GF-D8 (cell line): ENCODE data around the gene ZNF384.

ENCODE experiments used
- DNase-seq: peaks from one replicate; lab custom pipeline; 2025; lab: John Stamatoyannopoulos, UW

ZNF384 gene

DNA sequence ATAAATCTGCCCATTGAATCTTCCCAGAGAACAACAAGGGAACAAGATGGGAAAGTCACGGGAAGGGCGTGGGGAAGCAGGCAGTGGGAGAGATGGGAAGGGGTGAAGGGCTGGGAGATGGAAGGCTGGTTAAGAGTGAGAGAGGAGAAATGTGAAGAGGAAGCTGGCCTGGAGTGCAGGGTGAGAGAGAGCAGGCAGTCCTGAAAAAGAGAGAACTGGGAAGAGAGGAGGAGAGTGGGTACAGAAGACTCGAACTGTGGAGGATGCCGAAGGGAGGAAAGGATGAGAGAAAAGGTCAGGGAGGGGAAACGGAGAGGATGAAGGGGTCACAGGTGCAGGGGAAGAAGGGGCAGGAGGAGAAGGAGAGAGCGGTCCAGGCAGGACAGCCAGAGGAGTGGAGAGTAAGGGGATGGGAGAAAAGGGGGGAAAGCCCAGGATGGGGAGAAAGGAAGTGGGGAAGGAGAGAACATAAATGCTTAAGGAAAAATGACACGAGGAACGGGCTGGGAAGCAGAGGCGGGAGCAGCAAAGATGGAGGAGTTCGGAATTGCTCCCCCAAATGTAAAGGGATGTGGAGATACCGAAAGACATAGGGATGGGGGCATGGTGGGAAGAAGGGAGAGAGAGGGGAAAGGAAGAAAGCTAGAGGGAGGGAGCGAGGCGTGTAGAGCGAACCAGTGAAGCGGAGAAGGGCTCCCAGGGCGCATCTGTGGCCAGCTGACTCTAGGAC, 10.2 kb upstream of the ZNF384 start:
- DNase-seq: no peak

DNA sequence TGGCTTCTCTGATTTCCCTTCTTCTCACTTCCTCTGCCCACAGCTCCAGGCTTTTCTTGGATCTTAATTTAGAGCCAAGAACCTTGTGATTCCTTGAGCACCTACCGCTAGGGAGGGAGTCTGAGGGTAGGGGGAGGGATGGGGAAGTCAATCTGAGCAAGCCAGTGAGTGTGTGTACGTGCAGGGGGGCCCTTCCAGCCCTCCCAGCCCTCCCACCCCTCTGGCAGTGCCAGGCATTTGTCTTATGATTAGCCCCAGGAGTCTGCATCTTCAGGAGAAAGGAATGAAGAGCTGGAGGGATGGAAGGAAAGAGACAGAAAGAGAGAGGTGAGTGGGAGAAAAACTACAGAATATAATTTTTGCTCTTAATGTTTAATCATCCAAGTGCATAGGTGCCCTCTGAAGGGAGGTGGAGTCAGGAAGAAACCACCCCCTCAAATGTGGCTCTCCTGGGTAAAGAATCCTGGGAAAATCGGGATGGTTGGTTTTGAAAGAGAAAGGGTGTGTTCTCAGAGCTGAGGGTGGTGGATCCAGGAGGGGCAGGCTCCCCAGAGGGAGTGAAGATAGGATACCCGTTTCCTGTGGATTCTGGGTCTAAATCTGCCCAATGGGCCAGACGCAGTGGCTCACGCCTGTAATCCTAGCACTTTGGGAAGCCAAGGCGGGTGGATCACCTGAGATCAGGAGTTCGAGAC, 9.3 kb upstream of the ZNF384 start:
- DNase-seq: no peak

DNA sequence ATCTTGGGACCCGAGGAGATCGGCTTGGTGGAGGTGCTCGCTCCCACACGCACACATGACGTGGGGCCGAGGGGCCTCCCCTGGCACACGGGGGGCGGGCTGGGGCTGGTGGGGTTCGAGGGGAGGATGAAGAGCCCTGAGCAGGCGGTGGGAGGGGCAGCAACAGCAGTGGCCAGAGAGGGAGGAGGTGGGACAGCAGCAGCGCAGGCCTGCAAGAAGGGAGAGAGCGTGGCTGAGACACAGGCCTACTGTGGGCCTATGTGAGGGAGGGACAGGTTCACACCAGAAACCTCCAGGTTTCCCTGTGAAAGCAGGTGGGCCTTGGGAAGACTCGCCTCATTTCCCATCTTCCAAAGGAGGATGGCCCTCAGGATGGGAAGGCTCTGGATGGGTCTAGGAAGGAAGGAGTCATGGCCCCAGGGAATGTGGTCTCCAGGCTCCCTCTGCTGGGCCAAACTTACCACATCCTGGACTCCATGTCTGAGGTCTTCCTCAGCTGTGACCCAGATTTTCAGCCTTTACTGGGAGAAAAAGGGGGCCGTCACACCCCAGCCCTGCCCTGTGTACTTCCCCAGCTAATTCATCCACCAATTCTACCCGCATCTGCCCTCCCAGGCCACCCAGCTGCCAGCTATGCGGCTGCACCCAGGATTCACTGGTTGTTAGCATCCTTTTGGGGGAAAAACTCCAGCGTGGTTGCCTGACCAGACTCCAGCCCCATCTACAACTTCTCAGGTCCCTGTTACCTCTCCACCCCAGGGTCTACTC, 8.6 kb upstream of the ZNF384 start:
- DNase-seq: no peak

DNA sequence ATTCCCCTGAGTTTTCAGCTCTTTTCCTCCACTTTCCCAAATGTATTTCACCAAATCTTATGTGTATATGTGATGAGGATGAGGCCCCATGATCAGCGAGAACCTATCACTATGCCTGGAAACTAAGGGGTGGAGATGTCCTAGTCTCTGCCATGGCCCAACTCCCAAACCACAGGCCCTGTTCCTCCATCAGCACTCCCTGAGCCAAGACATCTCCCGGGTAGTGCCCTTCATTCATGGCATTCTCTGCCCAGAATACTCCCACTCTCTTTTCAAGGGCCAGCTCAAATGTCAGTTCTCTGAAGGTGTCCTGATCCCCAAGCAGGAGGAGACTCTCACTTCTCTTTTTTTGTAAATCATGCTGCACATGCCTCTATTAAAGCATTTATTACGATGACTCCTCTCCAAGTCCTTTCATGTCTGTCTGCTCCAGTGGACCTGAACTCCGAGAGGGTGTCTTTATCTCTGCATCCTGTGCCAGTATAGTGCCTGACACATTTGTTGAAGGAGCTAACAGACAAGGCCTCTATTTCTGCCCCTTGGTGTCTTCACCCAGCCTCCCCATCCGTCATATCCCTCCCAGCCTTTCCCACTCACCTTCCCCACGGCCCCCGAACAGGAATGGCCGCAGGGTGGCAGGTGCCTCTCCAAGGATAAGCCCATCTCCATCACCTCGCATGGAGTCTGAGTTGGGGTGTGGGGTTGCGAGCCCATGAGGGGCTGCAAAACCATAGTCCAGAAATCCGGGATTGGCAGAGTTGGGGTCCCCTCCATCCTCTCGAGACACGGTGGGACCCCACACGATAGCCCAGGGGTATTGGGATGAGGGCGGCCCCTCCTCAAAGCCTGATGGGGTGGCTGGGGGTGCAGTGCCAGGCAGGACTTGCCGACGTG, 7.8 kb upstream of the ZNF384 start:
- no peak for DNase-seq

DNA sequence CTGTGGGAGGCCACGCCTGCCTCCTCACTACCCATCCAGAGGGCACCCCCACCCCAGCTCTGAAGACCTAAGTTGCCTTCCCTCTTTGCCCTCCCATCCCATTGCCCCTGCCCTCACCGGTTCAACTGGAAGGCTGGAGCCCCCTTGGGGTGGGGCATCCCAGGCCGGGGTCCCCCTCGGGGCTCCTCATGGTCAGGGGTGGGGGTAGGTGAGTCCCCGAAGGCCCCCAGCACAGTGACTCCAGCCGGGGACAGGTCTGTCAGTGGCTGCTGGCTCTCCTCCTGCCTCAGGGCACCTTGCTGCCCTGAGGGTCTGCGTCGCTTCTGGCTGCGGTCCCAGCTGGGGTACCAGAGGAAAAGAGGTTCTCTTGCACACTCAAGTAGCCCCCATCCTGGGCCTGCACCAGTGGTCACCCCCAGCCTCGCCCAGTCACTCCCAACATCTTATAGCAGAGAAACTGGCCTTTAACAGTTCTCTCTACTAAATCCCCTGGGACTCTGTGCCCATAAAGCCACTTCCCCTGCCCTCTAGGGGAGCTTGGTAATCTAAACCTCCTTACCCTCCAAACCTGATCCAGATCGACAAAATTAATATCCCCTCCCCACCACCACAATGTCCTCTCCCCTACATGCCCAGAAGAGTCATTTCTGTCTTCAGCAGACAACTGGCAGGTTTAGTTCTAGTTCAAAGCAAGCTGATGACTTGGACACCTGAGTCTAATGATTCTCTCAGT, 6.3 kb upstream of the ZNF384 start:
- peak; percentile 11 for DNase-seq

DNA sequence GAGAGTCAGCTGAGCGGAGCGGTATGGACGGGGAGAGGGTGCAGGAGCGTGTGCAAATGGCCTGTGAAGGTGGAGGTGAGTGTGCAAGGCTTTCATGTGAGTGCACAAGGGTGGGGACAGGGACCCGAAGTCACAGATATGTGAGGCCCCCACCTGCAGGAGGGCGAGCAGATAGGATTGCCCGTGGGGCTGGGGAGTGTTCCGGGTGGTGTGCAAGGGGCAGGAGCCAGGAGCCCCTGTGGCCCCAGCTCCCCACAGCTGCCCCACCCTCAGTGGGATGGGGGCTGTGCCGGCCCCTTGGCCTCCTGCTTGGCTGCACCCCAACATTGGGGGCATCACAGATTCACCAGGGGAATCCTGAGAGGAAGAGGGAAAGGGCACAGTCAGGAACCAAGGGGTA, 5.5 kb upstream of the ZNF384 start:
- DNase-seq: no peak

DNA sequence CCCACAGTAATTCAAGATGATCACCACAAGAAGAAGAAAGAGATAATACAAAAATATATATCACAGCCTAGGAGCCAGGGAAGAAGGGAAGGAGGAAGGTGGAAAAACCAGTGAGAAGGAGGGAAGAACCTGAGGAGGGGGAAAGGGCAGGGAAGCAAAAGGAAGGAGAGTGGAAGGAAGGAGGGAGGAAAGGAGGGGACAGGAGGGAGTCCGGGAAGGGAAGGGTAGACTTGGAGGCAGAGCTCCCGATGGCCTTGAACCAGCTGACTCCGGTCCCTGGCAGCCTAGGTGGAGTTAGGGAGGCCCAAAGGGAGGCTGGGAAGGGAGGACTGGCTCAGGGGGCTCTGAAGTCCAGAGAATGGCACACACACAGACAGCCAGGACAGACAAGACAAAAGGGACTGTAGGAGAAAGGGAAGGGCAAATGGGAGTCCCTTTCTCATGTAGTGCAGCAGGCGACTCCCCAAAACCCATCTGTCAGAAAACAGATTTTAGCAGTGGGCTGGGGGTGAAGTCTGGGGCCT, 4.7 kb upstream of the ZNF384 start:
- no peak for DNase-seq

DNA sequence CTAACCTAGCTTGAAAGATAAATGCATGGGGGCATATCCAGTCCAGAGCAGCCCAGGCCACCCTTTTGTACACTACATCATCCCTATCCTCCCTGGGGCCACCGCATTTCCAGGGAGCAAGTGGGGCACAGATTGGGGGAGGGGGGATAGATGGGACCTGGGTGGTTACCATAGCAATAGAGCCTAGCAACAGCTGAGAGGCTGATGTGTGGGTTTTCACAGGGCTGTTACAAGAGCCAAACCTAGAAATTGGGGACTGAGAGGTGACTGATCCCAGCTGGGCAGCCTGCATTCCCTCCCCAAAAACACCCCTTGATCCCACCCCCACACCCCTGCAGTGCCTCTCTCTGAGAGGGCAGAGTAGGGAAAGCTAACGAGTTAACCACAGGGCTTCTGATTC, 3.7 kb upstream of the ZNF384 start:
- DNase-seq: no peak

DNA sequence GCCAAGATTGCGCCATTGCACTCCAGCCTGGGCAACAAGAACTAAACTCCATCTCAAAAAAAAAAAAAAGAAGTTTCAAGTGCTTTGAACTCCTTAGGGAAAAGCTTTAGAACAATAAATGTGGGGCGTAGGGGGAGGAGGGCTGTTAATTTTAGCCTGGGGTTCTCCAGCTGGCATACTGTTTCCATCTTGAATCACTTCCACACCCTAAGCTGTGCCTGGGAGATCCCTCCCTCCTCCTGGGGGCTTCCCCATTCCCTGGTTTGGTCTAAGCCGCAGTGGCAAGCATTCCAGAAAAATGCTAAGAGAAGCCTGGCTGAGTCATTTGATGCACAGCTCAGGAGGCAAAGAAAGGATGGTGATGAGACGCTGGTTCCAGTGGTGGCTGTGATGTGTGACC, 2.3 kb upstream of the ZNF384 start:
- no peak for DNase-seq

DNA sequence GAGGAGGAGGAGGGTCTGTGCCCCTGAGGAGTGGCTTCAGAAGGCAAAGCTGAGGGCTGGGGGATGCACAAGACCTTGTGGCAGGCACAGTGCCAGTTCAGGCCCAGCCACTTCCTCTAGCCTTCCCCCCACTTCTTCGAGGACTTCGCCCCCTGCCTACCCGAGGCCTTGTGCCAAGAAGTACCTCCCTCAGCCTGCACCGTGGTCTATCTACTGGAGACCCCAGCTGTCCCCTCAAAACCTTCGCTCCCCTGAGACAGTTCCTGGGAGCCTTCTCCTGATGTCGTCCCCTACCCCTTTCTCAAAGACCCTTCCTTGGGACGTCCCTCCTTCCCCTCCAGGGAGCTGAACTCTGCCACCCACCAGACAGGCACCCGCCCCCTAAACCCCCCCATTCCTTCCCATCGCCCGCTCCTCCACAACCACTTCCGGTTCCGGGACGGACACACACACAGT, 604 bp downstream of the ZNF384 start:
- peak; percentile 62 for DNase-seq

DNA sequence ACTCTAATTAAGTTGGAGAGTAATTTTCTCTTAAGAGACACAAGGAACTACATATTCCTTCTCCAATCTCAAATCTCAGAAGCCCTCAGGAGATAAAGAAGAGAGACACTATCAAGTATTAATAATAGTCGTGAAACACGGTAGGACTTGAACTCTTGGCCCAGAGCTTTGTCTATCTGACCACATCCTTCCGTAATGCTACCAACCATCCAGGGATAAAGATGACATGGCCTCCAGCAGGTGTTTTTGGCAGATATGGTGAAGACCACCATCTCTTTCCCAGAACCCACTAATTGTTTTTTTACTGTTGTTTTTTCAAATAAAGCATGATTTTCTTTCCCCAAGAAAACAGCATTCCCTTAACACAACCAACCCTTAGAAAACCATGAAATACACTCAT, 3.4 kb downstream of the ZNF384 start:
- no peak for DNase-seq

DNA sequence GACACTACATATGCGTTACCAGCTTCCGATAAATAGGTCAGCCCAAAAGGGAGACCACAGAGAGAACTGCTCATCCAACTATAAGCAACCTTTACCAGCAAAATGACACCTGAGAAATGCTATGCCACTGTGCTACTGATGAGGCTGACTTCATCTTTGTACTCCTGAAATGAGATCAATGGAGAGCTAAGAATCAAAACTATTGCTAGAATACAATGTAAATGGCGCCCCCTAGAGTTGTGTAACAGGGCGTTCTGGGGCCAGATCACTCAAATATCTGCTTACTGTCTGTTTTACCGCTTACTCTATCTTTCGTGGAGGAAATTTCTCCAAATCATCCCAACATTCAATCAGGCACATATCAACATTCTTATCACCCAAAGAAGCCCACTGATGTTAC, 4.6 kb downstream of the ZNF384 start:
- no peak for DNase-seq

DNA sequence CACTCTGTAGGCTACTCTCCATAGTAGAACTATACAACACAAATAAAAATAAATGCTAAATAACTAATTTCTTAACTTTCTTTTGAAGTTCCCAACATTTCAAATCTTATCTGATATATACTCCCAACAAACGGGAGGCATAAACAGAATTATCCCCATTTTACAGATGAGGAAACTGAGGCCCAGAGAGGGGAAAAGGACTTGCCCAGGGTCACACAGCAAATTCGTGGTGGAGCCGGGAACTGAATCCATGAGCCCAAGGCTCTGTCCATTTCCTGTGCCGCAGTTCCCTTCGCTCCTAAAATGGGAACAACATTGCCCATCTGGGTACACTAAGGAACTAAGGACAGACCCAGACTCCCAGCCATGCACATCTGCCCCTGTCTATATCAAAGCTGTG, 12.2 kb downstream of the ZNF384 start:
- no peak for DNase-seq

DNA sequence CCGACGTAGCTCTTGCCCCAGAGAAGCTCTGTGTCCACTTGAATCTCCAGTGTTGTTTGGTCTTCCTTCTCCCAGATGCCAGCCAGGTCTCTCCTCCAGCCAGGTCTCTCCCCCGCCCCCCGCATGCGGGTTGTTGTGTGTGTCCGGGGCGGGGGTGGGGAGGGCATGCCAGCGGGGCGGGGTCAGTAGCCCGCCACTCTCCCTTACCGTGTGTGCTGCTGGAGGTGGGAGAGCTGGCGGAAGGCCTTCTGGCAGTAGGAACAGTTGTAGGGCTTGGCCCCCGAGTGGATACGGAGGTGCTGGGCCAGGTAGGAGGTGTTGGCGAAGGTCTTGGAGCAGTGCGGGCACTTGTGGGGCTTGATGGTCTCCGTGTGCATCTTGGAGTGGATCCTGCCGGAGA, 17.0 kb downstream of the ZNF384 start:
- no peak for DNase-seq

DNA sequence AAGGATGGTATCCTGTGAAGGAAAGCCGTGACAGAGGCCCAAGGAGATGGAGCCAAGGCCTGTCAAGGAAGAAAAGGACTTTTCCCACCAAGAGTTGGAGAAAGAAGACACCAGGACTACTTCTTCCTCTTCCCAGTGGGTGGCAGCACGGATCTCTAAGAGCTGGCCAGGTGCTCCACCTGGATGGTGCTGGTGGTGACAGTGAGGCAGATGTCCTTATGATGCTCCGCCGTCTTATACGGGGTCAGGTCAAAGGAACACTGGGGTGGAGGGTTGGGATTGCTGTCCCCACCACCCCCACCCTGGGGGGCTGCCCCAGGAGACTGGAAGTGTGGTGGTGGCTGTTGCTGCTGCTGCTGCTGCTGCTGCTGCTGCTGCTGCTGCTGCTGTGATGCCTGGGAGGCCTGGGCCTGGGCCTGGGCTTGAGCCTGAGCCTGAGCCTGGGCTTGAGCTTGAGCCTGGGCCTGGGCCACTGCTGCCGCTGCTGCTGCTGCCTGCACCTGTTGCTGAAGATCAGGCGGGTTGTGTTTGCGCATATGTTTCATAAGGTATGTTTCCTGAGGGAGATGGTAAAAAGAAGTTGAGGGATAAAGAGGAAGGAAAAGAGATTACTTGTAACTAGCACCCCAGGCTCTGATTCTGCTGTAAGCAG, 21.5 kb downstream of the ZNF384 start:
- peak; percentile 61 for DNase-seq

DNA sequence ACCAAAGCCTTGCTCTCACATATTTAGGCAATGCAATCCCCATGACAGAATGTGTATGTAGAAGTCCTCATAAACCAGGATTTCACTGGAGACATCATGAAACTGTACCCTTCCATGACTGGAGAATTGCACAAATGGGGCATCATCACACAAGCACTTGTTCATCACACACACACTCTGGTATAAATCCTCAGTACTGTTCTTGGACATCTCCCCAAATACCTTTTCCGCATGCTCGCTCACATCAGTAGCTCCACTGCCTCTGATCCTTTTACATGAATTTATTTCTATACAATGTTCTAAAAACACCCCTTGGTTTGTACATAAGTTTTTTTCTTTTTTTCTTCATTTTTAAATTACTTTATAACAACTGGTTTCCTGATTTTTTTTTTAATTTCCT, 23.0 kb downstream of the ZNF384 start:
- no peak for DNase-seq

DNA sequence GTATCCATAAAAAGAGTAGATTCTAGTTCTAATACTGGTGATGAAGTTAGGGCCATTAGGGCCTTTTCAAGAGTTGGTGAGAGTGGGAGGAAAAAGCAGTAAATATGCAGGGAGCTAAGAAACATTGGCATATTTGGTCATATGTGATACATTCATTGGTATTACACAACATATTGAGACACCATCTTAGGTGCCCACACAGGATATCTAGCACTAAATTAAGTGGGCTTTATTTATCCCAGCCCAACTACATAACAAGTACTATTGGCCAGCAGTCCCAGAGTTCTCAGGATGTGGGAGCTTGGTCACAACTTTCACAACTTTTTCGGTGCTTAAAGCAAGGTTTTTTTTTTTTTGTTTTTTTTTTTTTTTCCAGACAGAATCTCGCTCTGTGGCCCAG, 24.3 kb downstream of the ZNF384 start:
- DNase-seq: peak; percentile 67

DNA sequence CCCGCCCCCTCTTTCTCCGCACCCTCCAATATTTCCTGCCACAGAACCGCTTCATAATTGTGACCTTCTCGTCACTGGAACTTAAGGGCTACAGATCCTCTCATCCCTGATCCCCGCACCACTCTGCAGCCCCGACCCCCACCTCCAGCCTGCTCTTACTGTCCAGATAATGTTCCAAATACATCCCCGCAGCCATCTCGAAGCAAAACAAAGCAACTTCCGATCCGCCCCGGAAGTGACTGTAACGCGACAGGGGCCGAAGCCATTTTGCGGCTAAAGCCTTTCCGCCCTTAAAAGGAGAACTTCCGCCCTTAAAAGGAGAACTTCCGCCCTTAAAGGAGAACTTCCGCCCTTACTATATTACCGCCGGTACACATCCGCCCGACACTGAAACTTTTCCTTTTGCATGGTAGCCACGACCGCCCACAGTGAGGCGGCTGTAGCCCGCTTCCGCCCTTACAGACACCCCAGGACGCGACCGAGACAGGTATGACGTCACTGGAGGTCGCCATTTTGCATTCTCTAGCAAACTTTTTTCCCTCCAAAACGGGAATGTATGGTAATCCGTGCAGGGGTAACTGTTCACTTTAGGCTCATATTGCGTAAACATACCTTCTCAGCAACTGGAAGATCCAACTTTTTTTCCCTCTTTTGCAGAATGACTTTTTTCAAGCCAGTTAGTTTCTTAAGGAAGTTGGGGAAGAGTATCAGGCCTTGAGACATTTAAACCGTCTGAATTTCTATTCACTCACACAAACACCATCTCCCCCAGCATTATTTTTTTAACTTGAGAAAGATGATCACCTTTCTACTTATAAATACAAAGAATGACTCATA, 26.1 kb downstream of the ZNF384 start, which contains the start of gene ING4:
Gene ING4, minus strand, starts transcription at position 214 of the 837 bp plus-strand sequence. Its CDS starts 18 bp downstream, at position 196.
- peak; percentile 98 for DNase-seq

DNA sequence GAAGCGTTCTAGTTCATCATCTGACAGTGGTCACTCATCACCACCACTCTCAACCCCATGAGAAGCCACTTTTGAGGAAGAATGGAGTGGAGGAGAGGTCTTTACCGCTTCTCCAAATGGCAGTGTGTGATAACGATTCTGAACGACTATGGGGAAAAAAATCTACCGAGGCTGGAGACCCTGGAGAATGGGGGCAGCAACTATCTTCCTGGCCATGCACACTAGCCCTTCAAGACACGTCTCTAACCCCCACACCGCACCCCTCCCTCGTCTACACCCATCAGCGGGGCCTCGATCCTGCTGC, 26.6 kb downstream of the ZNF384 start:
- DNase-seq: no peak

DNA sequence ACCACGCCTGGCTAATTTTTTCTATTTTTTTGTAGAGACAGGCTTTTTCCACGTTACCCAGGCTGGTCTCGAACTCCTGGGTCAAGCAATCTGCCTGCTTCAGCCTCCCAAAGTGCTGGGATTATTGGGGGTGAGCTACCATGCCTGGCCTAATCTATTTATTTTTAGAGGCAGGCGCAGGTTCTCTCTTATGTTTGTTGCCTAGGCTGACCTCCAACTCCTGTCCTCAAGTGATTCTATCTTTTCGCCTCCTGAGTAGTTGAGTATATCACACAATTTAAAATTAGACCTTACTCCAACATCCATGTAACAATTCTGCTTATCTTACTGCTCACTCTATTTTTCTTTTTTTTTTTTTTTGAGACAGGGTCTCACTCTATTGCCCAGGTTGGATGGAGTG, 35.2 kb downstream of the ZNF384 start:
- no peak for DNase-seq
